A549 (cell line): ENCODE results near the gene ALDH1A1. TPM values are rescaled to one million over a fixed set of nuclear protein-coding genes. Genes with fewer than 3 reads are reported as not detected.

Experiments used
- ATAC-seq, 2 experiments: fragments of 200-7000 bp in 1 of 2; fragments of >200 bp in 1 of 2; cut with Nextera tagmentation in 1 of 2; cut with Tn5 transposase in 1 of 2; 3 replicates each; pipeline versions ENCODE4 v1.8.0 to v1.9.1; 2018 to 2020; ENCODE audit warnings: mild to moderate bottlenecking in 1 of 2, moderate library complexity in 1 of 2
- CTCF ChIA-PET: fragments of 300-600 bp; sonication (Branson Sonifier 250); formaldehyde crosslinking; extraction: SDS; loops from one replicate; lab custom pipeline; 2021; ENCODE audit warnings: antibody characterized with exemption, inconsistent platforms; lab: Yijun Ruan, JAX
- POLR2A ChIA-PET: fragments of 350-600 bp; formaldehyde crosslinking; extraction: SDS; loops from one replicate; lab custom pipeline; 2021; ENCODE audit warnings: antibody characterized with exemption, inconsistent platforms; lab: Yijun Ruan, JAX
- DNase-seq, 2 experiments: peaks; one replicate each; pipeline versions ENCODE4 v3.0.0 to v3.0.0-alpha.2; 2011 to 2016; ENCODE audit warnings: low read depth in 1 of 2, low spot score in 1 of 2
- FAIRE-seq: peaks from 2 replicates; lab custom pipeline; 2011; peaks lifted over from hg19 to GRCh38; lab: Jason Lieb, UNC
- H3K27ac ChIP-seq, 2 experiments: fragments of >200 bp; sonication (Bioruptor Twin); formaldehyde crosslinking; 3 replicates each; pipeline ENCODE4 v1.5.1; 2016 to 2017
- H3K4me1 ChIP-seq: fragments of >200 bp; sonication (Bioruptor Twin); formaldehyde crosslinking; 3 replicates; pipeline ENCODE4 v1.6.1; 2016
- H3K4me2 ChIP-seq: fragments of >200 bp; sonication (Bioruptor Twin); formaldehyde crosslinking; 3 replicates; pipeline ENCODE4 v1.6.1; 2016
- H3K4me3 ChIP-seq: fragments of >200 bp; sonication (Bioruptor Twin); formaldehyde crosslinking; 3 replicates; pipeline ENCODE4 v1.5.1; 2016
- H3K9me3 ChIP-seq: fragments of >200 bp; sonication (Bioruptor Twin); formaldehyde crosslinking; 3 replicates; pipeline ENCODE4 v1.6.1; 2016
- ATOH8 ChIP-seq: fragments of 250-450 bp; sonication (Bioruptor Pico); IDR thresholded peaks from 2 replicates; pipeline ENCODE4 v1.5.0; 2020; ENCODE audit warnings: low read depth, mild to moderate bottlenecking, moderate library complexity
- BHLHE40 ChIP-seq: IDR thresholded peaks from 2 replicates; pipeline ENCODE4 v1.6.1; 2012; ENCODE audit warnings: low read depth, low read length, inconsistent platforms
- CTCF ChIP-seq: fragments of >200 bp; sonication (Bioruptor Twin); formaldehyde crosslinking; IDR thresholded peaks from 3 replicates; pipeline ENCODE4 v1.5.1; 2016
- EHF ChIP-seq: fragments of 250-450 bp; sonication (Bioruptor Pico); IDR thresholded peaks from 2 replicates; pipeline ENCODE4 v1.5.0; 2020; ENCODE audit warnings: mild to moderate bottlenecking
- EP300 ChIP-seq, 2 experiments: fragments of >200 bp; sonication (Bioruptor Twin); formaldehyde crosslinking; IDR thresholded peaks; 2 replicates in 1 of 2; 3 replicates in 1 of 2; pipeline ENCODE4 v1.6.1; 2016 to 2017
- FOSB ChIP-seq: fragments of 250-450 bp; sonication (Bioruptor Pico); IDR thresholded peaks from 2 replicates; pipeline ENCODE4 v1.5.0; 2020; ENCODE audit warnings: mild to moderate bottlenecking, moderate library complexity
- FOSL2 ChIP-seq, 2 experiments: fragments of 450-650 bp in 1 of 2; fragments of >200 bp in 1 of 2; sonication (Bioruptor Twin) in 1 of 2; formaldehyde crosslinking; IDR thresholded peaks; 2 replicates each; pipeline versions ENCODE4 v1.5.0 to v1.6.1; 2016 to 2020; ENCODE audit warnings: mild to moderate bottlenecking in 1 of 2, moderate library complexity in 1 of 2
- FOXS1 ChIP-seq: fragments of 250-450 bp; sonication (Bioruptor Pico); IDR thresholded peaks from 2 replicates; pipeline ENCODE4 v1.5.0; 2020; ENCODE audit warnings: mild to moderate bottlenecking, moderate library complexity
- HMGXB4 ChIP-seq: fragments of 250-450 bp; sonication (Bioruptor Pico); IDR thresholded peaks from 2 replicates; pipeline ENCODE4 v1.5.0; 2021; ENCODE audit warnings: mild to moderate bottlenecking, moderate library complexity, borderline replicate concordance
- HOXA7 ChIP-seq: fragments of 250-450 bp; sonication (Bioruptor Pico); IDR thresholded peaks from 2 replicates; pipeline ENCODE4 v1.5.0; 2020; ENCODE audit warnings: mild to moderate bottlenecking, moderate library complexity
- HOXB5 ChIP-seq: fragments of 250-450 bp; sonication (Bioruptor Pico); IDR thresholded peaks from 2 replicates; pipeline ENCODE4 v1.5.0; 2020; ENCODE audit warnings: mild to moderate bottlenecking, moderate library complexity
- JUN ChIP-seq, 2 experiments: fragments of >200 bp; sonication (Bioruptor Twin); formaldehyde crosslinking; IDR thresholded peaks; 2 replicates in 1 of 2; 3 replicates in 1 of 2; pipeline ENCODE4 v1.6.1; 2016 to 2017
- MAZ ChIP-seq: fragments of 150-350 bp; IDR thresholded peaks from 2 replicates; pipeline ENCODE4 v1.6.1; 2014; ENCODE audit warnings: antibody characterized with exemption, low read depth, low read length, borderline replicate concordance
- PHF8 ChIP-seq: fragments of 200-600 bp; sonication (generic); IDR thresholded peaks from 2 replicates; pipeline ENCODE4 v1.6.1; 2016; ENCODE audit warnings: low read depth, mild to moderate bottlenecking, antibody characterized with exemption, moderate library complexity, borderline replicate concordance
- POLR2AphosphoS2 ChIP-seq: conservative IDR thresholded peaks from 2 replicates; pipeline ENCODE4 v1.6.1; 2012; ENCODE audit warnings: low read length, improper control_type of control experiment, inconsistent platforms
- RARB ChIP-seq: fragments of 250-450 bp; sonication (Bioruptor Pico); IDR thresholded peaks from 2 replicates; pipeline ENCODE4 v1.8.0; 2021; ENCODE audit warnings: mild to moderate bottlenecking, moderate library complexity
- SMC3 ChIP-seq: fragments of >200 bp; sonication (Bioruptor Twin); formaldehyde crosslinking; IDR thresholded peaks from 3 replicates; pipeline ENCODE4 v1.6.1; 2018; ENCODE audit warnings: inconsistent platforms
- TFCP2L1 ChIP-seq: fragments of 250-450 bp; sonication (Bioruptor Pico); IDR thresholded peaks from 2 replicates; pipeline ENCODE4 v1.5.0; 2021; ENCODE audit warnings: mild to moderate bottlenecking
- TP53 ChIP-seq: fragments of 250-450 bp; sonication (Bioruptor Pico); IDR thresholded peaks from 2 replicates; pipeline ENCODE4 v1.5.0; 2021; ENCODE audit warnings: mild to moderate bottlenecking, moderate library complexity
- WGBS: methylation state at CpG from one replicate; pipeline ENCODE4 v1.1.6; 2017; ENCODE audit errors: missing lambda C conversion rate; 5-methylcytosine and 5-hydroxymethylcytosine counted together
- polyA plus RNA-seq, 4 experiments: library from polyadenylated mRNA; depleted of rRNA in 3 of 4; stranded (reverse); fragments of >200 nt; fragmentation: RNase III in 1 of 4; extraction: RNeasy Plus Mini Kit Qiagen cat#74134 plus additional on column Dnase treatment in 1 of 4; gene quantifications; 2 replicates in 3 of 4; 3 replicates in 1 of 4; pipeline ENCODE4 v1.2.3, GENCODE V29; 2011 to 2017

ALDH1A1 gene
- polyA plus RNA-seq, 2 of the 4 experiments (the other 2 are of a cell fraction), result 8,617 to 9,987 TPM

- CTCF ChIA-PET, result interaction anchor here (0.6 to 1.8 kb wide), 5 partner anchors 9 to 110 kb away, joined by 3 to 9 read pairs (median 4); no protein-coding TSS in a partner anchor
- FAIRE-seq, result no peak
- ATAC-seq, result peak; percentile 34 to 41; a peak in 5 of 6 replicates
Measured at GRCh38 chr9:72912476-72913381, 40.1 kb downstream of the ALDH1A1 start.

GRCh38 chr9:72911816-72912215 is 41.0 kb downstream of the ALDH1A1 start:
- H3K4me3 ChIP-seq, result no peak overlapping the region
- FAIRE-seq, result peak; percentile 49
- H3K4me1 ChIP-seq, result peaks cover 99% of the 10 kb centered on the region
- no peaks in the 10 kb centered on the region for H3K9me3 ChIP-seq
- ChIA-PET CTCF (interaction anchor here (0.6 to 2.5 kb wide), 3 partner anchors 19 to 111 kb away, joined by 3 to 12 read pairs (median 4); no protein-coding TSS in a partner anchor), POLR2A (no interaction called here)
- peak; percentile 34; the same call in 1 of the 2 replicates for TF ChIP-seq HOXA7 (CRISPR knock-in tag)
- peak; percentile 51 for TF ChIP-seq FOSB (CRISPR knock-in tag)
- no peak for TF ChIP-seq HOXB5
- TF ChIP-seq CTCF, result no peak
- peak; percentile 36; the same call in 1 of the 2 replicates for TF ChIP-seq TFCP2L1 (CRISPR knock-in tag)
- TF ChIP-seq MAZ, result no peak; the same call in 1 of the 2 replicates
- peak in 1 of 2 experiments; percentile 55; a peak in 1 of 5 replicates for TF ChIP-seq JUN (IDR thresholded peaks at IDR 0.05)
- TF ChIP-seq POLR2AphosphoS2, result 0 out of 2 replicates have a peak, but pooled peaks have one; percentile 29
- peak; percentile 48; the same call in 1 of the 2 replicates for TF ChIP-seq RARB
- ATAC-seq, result peak; percentile 1 to 23; a peak in 1 of 6 replicates
- 50% methylated on average over 2 of the region's 2 CpGs for WGBS
- peak in 1 of 2 experiments; percentile 31 for DNase-seq
- peak overlapping the region; percentile 94 for H3K4me2 ChIP-seq
- H3K27ac ChIP-seq, result peak overlapping the region; percentile 49 to 79

More at GRCh38 chr9:72912476-72913381, 40.1 kb downstream of the ALDH1A1 start:
- peak overlapping the region; percentile 94 for H3K4me2 ChIP-seq
- 35% methylated on average over 7 of the region's 7 CpGs for WGBS
- POLR2A ChIA-PET, result no interaction called here
- no peaks in the 10 kb centered on the region for H3K9me3 ChIP-seq
- peaks cover 99% of the 10 kb centered on the region for H3K4me1 ChIP-seq
- TF ChIP-seq RARB (peak; percentile 86), FOSL2 (IDR thresholded peaks at IDR 0.05) (no peak), FOSL2 (CRISPR knock-in tag; IDR thresholded peaks at IDR 0.05) (peak; percentile 13; the same call in 1 of the 2 replicates), ATOH8 (CRISPR knock-in tag) (peak; percentile 55), PHF8 (no peak), TFCP2L1 (CRISPR knock-in tag) (peak; percentile 95), TP53 (CRISPR knock-in tag) (peak; percentile 97), EP300 (IDR thresholded peaks at IDR 0.05) (no peak), JUN (IDR thresholded peaks at IDR 0.05) (peak; percentile 8 to 63; a peak in 2 of 5 replicates), FOSB (CRISPR knock-in tag) (peak; percentile 85; the same call in 1 of the 2 replicates), FOXS1 (CRISPR knock-in tag) (no peak), HOXA7 (CRISPR knock-in tag) (peak; percentile 80), EHF (CRISPR knock-in tag) (peak; percentile 47; the same call in 1 of the 2 replicates), POLR2AphosphoS2 (peak; percentile 100)
- DNase-seq, result no peak
- H3K4me3 ChIP-seq, result 0 out of 3 replicates have a peak overlapping the region, but pooled peaks have one; percentile 11
- H3K27ac ChIP-seq, result peak overlapping the region; percentile 49 to 79

GRCh38 chr9:72911247-72911775 is 41.5 kb downstream of the ALDH1A1 start:
- H3K4me2 ChIP-seq, result peak overlapping the region; percentile 94
- peaks cover 99% of the 10 kb centered on the region for H3K4me1 ChIP-seq
- peak overlapping the region; percentile 49 to 79 for H3K27ac ChIP-seq
- H3K4me3 ChIP-seq, result no peak overlapping the region
- no peak for ATAC-seq
- 56% methylated on average over 2 of the region's 2 CpGs for WGBS
- TF ChIP-seq SMC3, result no peak
- TF ChIP-seq BHLHE40, result no peak
- peak; percentile 89; the same call in 1 of the 2 replicates for TF ChIP-seq HOXA7 (CRISPR knock-in tag)
- peak; percentile 54; the same call in 1 of the 2 replicates for TF ChIP-seq EHF (CRISPR knock-in tag)
- TF ChIP-seq FOSB (CRISPR knock-in tag), result 0 out of 2 replicates have a peak, but pooled peaks have one; percentile 94
- peak; percentile 7; the same call in 1 of the 2 replicates for TF ChIP-seq TP53 (CRISPR knock-in tag)
- TF ChIP-seq RARB, result peak; percentile 88
- no peak for TF ChIP-seq FOXS1 (CRISPR knock-in tag)
- 0 out of 2 replicates have a peak, but pooled peaks have one; percentile 21 for TF ChIP-seq HOXB5
- TF ChIP-seq JUN (IDR thresholded peaks at IDR 0.05), result peak in 1 of 2 experiments; percentile 41; a peak in 1 of 5 replicates
- peak; percentile 5; the same call in 1 of the 2 replicates for TF ChIP-seq HMGXB4 (CRISPR knock-in tag)
- ChIA-PET CTCF (interaction anchor here (0.6 to 2.5 kb wide), 4 partner anchors 20 to 111 kb away, joined by 3 to 12 read pairs (median 4); no protein-coding TSS in a partner anchor), POLR2A (no interaction called here)
- DNase-seq, result no peak
- FAIRE-seq, result no peak
- no peaks in the 10 kb centered on the region for H3K9me3 ChIP-seq
